GM20431 (cell line): ENCODE data around the gene JAGN1.
"Not testable (repeated sequence)": the region's sequence is repeated elsewhere in the genome, so short reads cannot be mapped to it uniquely, and the experiment has no call there.

ENCODE experiments used
- in situ Hi-C: fragments of 300-500 bp; cut with MseI, MboI; formaldehyde crosslinking; loops from one replicate; pipeline ENCODE4 v1.15.0; 2020; ENCODE audit warnings: low sequenced_read_pairs; ENCODE audit not compliant: unreplicated experiment

The JAGN1 gene

GRCh38 chr3:9865125-9865637 is 25.2 kb upstream of the JAGN1 start:
- in situ Hi-C loops: not testable (repeated sequence)

GRCh38 chr3:9866639-9867038 is 23.8 kb upstream of the JAGN1 start:
- in situ Hi-C loops: no loop called here

GRCh38 chr3:9867106-9867505 is 23.3 kb upstream of the JAGN1 start:
- in situ Hi-C loops: no loop called here

DNA sequence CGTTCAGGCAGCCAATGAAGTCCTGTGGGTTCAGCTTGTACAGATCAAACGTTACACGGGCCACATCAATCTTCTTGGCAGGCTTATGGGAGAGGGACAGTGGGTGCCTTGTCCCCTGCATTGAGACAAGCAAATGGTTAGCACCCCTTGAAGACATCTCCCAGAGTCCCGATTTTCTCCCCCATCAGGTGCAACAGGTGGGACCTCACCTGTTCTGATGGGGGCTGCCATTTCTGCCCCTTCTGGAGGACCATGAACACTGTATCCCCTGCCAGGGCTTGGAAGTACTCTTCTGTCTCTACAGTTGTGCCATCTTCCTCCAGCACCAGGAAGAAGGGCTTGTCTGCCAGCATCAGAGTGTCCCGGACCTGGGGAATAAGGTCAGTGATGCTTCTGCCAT is 20.5 kb upstream of the JAGN1 start:
- in situ Hi-C loops: no loop called here

DNA sequence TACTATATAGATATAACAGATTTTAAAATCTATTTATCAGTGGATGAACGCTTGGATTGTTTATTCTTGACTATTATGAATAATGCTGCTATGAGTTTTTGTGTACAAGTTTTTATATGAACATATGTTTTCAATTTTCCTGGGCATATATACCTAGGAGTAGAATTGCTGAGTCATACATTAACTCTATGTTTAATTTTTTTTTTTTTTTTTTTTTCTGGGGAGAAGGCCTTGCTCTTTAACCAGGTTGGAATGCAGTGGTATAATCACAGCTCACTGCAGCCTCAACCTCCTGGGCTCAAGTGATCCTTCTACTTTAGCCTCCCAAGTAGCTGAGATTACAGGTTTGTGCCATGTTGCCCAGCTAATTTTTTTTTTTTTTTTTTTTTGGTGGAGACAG is 19.4 kb upstream of the JAGN1 start:
- in situ Hi-C loops: no loop called here

DNA sequence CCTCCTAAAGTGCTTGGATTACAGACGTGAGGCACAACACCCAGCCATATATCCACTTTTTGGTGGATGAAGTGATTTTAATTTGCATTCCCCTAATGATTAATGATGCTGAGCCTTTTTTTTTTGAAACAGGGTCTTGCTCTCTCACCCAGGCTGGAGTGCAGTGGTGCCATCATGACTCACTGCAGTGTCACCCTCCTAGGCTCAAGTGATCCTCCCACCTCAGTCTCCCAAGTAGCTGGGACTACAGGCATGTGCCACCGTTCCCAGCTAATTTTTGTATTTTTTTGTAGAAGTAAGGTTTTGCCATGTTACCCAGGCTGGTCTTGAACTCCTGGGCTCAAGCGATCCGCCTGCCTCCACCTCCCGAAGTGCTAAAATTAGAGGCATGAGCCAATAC is 18.3 kb upstream of the JAGN1 start:
- in situ Hi-C loops: not testable (repeated sequence)

GRCh38 chr3:9875448-9875847 is 15.0 kb upstream of the JAGN1 start:
- in situ Hi-C loops: no loop called here

GRCh38 chr3:9876255-9876654 is 14.2 kb upstream of the JAGN1 start:
- in situ Hi-C loops: not testable (repeated sequence)

GRCh38 chr3:9876991-9877390 is 13.4 kb upstream of the JAGN1 start:
- in situ Hi-C loops: no loop called here

DNA sequence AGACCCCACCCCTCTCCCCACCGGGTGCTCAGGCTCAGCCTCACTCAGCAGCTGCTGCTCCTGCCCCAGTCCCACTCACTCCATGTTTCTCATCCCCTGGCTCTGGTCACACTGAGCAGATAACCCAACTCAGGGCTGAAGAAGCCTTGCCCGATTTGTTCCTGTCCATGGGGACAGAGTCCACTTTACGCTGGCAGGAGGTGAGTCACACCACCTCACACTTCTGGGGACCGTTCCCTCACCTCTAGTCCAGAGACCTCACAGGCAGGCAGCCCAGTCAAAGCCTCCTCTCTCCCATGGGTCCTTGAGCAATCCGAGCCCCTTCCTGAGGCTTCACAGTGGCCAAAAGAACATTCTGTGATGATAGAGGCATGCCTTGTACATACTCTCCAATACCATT is 11.7 kb upstream of the JAGN1 start:
- in situ Hi-C loops: no loop called here

DNA sequence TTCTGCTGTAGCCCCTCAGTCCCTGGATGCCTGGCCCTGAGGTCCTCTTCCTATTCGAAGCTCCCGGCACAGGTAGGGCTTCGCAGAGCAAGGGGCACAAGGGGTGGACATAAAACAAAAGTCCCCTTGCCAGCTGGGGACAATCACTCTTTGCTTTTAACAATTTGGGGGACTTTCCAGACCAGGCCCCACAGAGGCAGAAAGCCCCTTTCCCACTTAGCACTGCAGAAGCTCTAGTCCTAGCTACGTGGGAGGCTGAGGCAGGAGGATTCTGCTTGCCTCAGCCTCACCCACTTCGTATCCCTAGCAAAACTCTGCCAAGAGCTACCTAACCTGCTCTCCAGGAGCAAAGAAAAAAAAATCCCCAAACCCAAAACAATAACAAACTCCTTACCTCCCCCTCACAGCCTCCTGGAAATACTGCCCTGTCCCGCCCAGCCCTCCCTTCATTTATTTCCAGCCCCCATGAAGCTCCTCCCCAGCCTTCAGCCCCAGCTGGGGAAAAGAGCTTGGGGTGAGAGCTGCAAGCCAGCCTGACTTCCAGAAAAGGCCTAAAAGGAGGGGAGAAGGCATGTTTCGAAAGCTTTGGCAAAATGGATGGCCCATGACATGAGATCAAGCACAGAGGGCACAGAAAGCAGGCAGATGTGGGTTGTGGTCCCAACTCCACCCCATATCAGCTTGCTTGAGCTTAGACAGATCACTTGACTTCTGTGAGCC is 10.4 kb upstream of the JAGN1 start, which contains the start of gene CIDEC:
Gene CIDEC (minus strand): TSS at position 424 of the 720 bp plus-strand sequence. CDS start 1,767 bp downstream, outside the sequence.
- in situ Hi-C loops: no loop called here

GRCh38 chr3:9881441-9881840 is 9.0 kb upstream of the JAGN1 start:
- in situ Hi-C loops: no loop called here

DNA sequence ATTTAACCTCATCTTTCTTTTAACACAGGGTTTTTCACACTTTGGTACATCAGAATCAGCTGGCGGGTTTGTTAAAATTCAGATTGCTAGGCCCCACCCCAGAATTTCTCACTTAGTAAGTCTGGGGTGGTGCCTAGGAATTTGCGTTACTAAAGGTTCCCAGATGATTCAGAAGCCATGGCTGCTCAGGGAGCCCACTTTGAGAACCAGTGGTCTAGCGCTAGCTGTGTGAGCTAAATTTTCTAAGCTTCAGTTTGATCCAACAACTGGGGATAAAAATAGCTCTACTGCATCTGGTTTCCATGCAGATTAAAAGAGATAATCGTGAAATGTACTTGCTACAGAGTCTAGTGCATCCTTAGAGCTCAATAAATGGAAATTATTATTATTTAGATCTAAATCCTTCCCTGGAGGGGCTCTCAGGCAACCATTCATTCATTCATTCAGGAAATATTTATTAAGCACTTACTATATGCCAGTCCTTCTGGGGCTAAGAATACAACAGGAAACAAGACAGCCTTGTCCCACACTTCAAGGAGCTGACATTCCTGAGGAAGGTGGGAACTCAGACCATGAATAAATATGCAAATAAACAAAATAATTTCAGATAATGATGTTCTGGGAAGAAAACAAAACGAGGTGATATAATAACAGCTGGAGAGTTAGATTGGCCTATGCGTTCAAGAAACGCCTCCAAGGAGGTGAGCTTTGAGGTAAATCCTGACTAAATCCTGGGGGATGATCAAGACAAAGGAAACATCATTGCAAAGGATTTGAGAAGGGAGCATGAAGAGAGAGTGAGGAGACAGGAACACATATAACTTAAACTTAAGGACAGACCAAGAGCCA is 6.5 kb upstream of the JAGN1 start:
- in situ Hi-C loops: no loop called here

GRCh38 chr3:9884555-9885165 is 5.8 kb upstream of the JAGN1 start:
- in situ Hi-C loops: no loop called here

DNA sequence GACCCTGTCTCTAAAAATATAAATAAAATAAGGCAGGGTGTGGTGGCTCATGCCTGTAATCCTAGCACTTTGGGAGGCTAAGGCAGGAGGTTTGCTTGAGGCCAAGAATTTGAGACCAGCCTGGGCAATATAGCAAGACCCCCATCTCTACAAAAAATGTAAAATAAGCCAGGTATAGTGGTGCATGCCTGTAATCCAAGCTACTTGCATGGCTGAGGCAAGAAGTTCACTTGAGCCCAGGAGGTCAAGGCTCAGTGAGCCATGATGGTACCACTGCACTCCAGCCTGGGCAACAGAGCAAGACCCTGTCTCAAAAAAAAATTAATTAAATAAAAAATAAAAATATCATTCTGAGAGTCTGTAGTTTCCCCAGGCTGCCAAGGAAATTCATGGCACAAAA is 4.1 kb upstream of the JAGN1 start:
- in situ Hi-C loops: no loop called here

- in situ Hi-C loops: no loop called here
Observed at GRCh38 chr3:9887480-9887879, 2.9 kb upstream of the JAGN1 start.

DNA sequence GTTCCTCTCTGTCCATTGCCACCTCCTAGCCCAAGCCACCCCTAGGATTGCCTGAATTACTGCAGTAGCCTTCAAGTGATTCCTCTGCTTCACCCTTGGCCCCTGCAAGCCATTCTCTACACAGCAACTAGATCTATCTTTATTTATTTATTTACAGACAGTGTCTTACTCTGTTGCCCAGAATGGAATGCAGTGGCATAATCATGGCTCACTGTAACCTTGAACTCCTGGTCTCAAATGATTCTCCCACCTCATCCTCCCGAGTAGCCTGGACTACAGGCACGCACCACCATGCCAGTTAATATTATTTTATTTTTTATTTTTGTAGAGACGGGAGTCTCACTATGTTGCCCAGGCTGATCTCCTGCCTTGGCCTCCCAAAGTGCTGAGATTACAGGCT is 1.9 kb upstream of the JAGN1 start:
- in situ Hi-C loops: no loop called here

DNA sequence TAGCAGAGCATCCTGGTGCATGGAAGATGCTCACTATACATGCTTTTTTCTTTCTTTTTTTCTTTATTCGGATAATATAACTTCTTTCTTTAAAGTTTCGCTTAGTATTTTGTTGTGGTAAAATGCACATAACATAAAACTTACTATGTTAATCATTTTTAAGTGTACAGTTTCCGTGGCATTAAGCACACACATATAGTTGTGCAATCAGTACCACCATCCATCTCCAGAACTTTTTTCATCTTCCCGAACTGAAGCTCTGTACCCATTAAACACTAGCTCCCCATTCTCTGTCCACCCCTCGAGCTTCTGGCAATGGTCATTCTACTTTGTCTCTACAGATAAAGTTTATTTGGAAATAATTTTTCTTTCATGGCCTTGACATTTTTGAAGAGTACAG is 1.0 kb upstream of the JAGN1 start:
- in situ Hi-C loops: no loop called here

DNA sequence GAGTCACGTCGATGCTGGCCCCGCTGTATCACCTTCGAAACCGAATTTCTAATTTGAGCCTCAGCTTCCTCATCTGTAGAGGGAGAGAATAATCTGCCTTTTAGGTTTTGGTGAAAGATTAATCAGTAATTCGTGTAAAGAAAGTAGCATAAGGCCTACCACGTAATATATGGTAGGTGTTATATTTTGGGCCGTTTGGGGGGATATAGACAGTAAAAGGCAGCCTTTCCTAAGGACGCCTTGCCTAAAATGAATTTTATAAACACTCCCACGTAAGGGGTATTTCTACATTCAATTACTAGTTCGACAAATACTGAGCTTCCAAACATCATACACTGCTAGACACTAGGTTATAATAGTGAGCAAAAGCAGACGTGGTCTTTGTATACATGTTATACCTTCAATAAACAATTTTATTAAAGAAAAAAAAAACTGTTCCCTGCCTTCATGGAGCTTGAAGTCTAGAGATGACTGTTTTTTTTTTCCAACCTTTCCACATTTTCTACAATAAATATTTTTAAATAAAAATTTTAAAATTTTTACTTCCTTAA is 737 bp downstream of the JAGN1 start:
- in situ Hi-C loops: no loop called here

DNA sequence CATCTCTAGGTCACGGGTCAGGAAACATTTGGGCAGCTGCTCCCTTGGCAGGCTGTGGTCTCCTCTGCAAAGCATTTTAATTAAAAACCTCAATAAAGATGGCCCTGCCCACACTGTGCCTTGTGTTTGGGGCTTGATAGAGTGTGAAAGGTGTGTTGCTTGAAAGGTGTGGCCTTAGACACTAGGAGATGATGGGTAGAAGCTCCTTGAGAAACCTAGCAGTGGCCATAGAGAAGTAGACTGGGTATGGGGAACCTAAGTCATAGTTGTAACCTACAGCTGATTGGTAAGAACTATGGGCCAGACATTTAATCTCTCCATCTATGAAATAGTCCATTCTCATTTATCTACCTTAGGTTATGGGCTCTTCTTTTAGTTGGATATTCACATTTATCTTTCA is 3.3 kb downstream of the JAGN1 start:
- in situ Hi-C loops: no loop called here

GRCh38 chr3:9895715-9896114 is 5.3 kb downstream of the JAGN1 start:
- in situ Hi-C loops: not testable (repeated sequence)
